Sigmoid colon (tissue), 7 donors: Measurements from ENCODE around the gene STYXL2. TPM values are rescaled to one million over a fixed set of nuclear protein-coding genes. Genes with fewer than 3 reads are reported as not detected.

Source experiments
- DNase-seq: peaks from one replicate; pipeline ENCODE4 v3.0.0-alpha.2; 2019
- H3K27ac ChIP-seq, 4 donors: fragments of 200-600 bp; sonication (generic); one replicate each; pipeline ENCODE4 v1.5.1; 2016 to 2019; ENCODE audit warnings: mild to moderate bottlenecking in 1 of 4
- H3K27me3 ChIP-seq, 3 donors: fragments of 200-600 bp; sonication (generic); one replicate each; pipeline ENCODE4 v1.5.1; 2019; ENCODE audit warnings: mild to moderate bottlenecking in 1 of 3
- H3K36me3 ChIP-seq, 4 donors: fragments of 200-600 bp; sonication (generic); one replicate each; pipeline ENCODE4 v1.5.1; 2016 to 2019
- H3K4me1 ChIP-seq, 4 donors: fragments of 200-600 bp; sonication (generic); one replicate each; pipeline ENCODE4 v1.5.1; 2017 to 2019
- H3K4me3 ChIP-seq, 4 donors: fragments of 200-600 bp; sonication (generic); one replicate each; pipeline ENCODE4 v1.5.1; 2017 to 2019; ENCODE audit warnings: mild to moderate bottlenecking in 2 of 4, moderate library complexity in 1 of 4
- H3K9me3 ChIP-seq, 4 donors: fragments of 200-600 bp in 3 of 4; sonication (generic) in 3 of 4; one replicate each; pipeline versions ENCODE4 v1.5.1 to v1.6.1; 2013 to 2019
- CTCF ChIP-seq, 4 experiments: fragments of 450-650 bp in 3 of 4; fragments of 200-600 bp in 1 of 4; IDR thresholded peaks; one replicate each; pipeline ENCODE4 v1.5.1; 2016 to 2019; ENCODE audit warnings: antibody characterized with exemption in 4 of 4, mild to moderate bottlenecking in 3 of 4, moderate library complexity in 2 of 4
- EP300 ChIP-seq, 4 donors: sonication (generic); formaldehyde crosslinking; IDR thresholded peaks; one replicate each; pipeline ENCODE4 v1.6.1; 2017; ENCODE audit warnings: antibody characterized with exemption in 4 of 4
- POLR2A ChIP-seq, 2 donors: fragments of 450-650 bp; IDR thresholded peaks; one replicate each; pipeline ENCODE4 v1.6.1; 2016; ENCODE audit warnings: antibody characterized with exemption in 2 of 2, mild to moderate bottlenecking in 2 of 2, moderate library complexity in 2 of 2
- POLR2AphosphoS5 ChIP-seq, 4 donors: sonication (generic); formaldehyde crosslinking; IDR thresholded peaks; one replicate each; pipeline ENCODE4 v1.6.1; 2017; ENCODE audit warnings: antibody characterized with exemption in 4 of 4
- WGBS, 2 donors: extraction: QIAGEN DNeasy Blood & Tissue Kit; methylation state at CpG; one replicate each; pipeline ENCODE4 v1.1.7; 2013; 5-methylcytosine and 5-hydroxymethylcytosine counted together
- intact Hi-C: fragments of 100-400 bp; cut with DNase I; formaldehyde crosslinking; loops from one replicate; pipeline ENCODE4 v1.15.1; 2023
- polyA plus RNA-seq, 3 donors: library from polyadenylated mRNA; stranded (reverse); fragments of 200-250 nt; gene quantifications; one replicate each; pipeline ENCODE4 v1.2.3, GENCODE V29; 2013
- total RNA-seq, 4 donors: library from RNA; depleted of rRNA; stranded (reverse); fragments of >200 nt; gene quantifications; one replicate each; pipeline ENCODE4 v1.1.0, GENCODE V29; 2016
- donor health status: healthy with polysubstance abuse.
- donor health status: Bipolar disorder and iron deficiency.
- donor health status: healthy.

STYXL2 gene
- total and polyA plus RNA-seq, 7 donors = 0.01 to 0.23 (median 0.16) TPM; not detected in 4

GRCh38 chr1:167090314-167090942 lies 3.4 kb upstream of the STYXL2 start, which contains the start of gene GPA33:
Gene GPA33 (minus strand): TSS chr1:167090377. CDS start chr1:167090287, 90 bp downstream.
- H3K36me3 ChIP-seq = no peaks in the 10 kb centered on the region
- no peaks in the 10 kb centered on the region for H3K27me3 ChIP-seq
- WGBS, 2 donors = 8 to 9% methylated on average over 1 of the region's 1 CpG
- no peak within 1 kb of the TSS for H3K4me3 ChIP-seq
- TF ChIP-seq EP300 (IDR thresholded peaks at IDR 0.05) (no peak), POLR2A (IDR thresholded peaks at IDR 0.05) (peak in 1 of 2 donors; percentile 57), CTCF (IDR thresholded peaks at IDR 0.05) (no peak), POLR2AphosphoS5 (IDR thresholded peaks at IDR 0.05) (peak in 1 of 4 donors; percentile 27)
- DNase-seq = no peak
- H3K9me3 ChIP-seq = no peaks in the 10 kb centered on the region
- no peaks in the 10 kb centered on the region for H3K4me1 ChIP-seq
- intact Hi-C loops = no loop called here
- H3K27ac ChIP-seq = no peak within 1 kb of the TSS

GRCh38 chr1:167092653-167093052 lies 1.2 kb upstream of the STYXL2 start:
- Histone ChIP-seq H3K4me1 (no peaks in the 10 kb centered on the region), H3K36me3 (no peaks in the 10 kb centered on the region), H3K9me3 (no peaks in the 10 kb centered on the region), H3K27me3 (no peaks in the 10 kb centered on the region), H3K27ac (no peak overlapping the region), H3K4me3 (no peak overlapping the region)
- intact Hi-C loops = no loop called here
- TF ChIP-seq POLR2A (IDR thresholded peaks at IDR 0.05) (no peak), POLR2AphosphoS5 (IDR thresholded peaks at IDR 0.05) (no peak), EP300 (IDR thresholded peaks at IDR 0.05) (no peak), CTCF (IDR thresholded peaks at IDR 0.05) (no peak)
- 87 to 95% methylated on average over 1 of the region's 1 CpG for WGBS, 2 donors
- DNase-seq = no peak

- Histone ChIP-seq H3K36me3 (no peaks in the 10 kb centered on the region), H3K4me1 (no peaks in the 10 kb centered on the region), H3K4me3 (no peak overlapping the region), H3K27ac (no peak overlapping the region), H3K9me3 (no peaks in the 10 kb centered on the region), H3K27me3 (no peaks in the 10 kb centered on the region)
- intact Hi-C loops = no loop called here
- 89 to 95% methylated on average over 8 of the region's 8 CpGs for WGBS, 2 donors
- no peak for DNase-seq
- no peak for TF ChIP-seq CTCF (IDR thresholded peaks at IDR 0.05)
- no peak for TF ChIP-seq POLR2A (IDR thresholded peaks at IDR 0.05)
- TF ChIP-seq POLR2AphosphoS5 (IDR thresholded peaks at IDR 0.05) = no peak
- no peak for TF ChIP-seq EP300 (IDR thresholded peaks at IDR 0.05)
These were observed 815 bp downstream of the STYXL2 start for GRCh38 chr1:167094690-167095089.

GRCh38 chr1:167095368-167095767 lies 1.5 kb downstream of the STYXL2 start:
- 38 to 77% methylated on average over 5 of the region's 5 CpGs for WGBS, 2 donors
- no peak for DNase-seq
- H3K9me3 ChIP-seq = no peaks in the 10 kb centered on the region
- no peak overlapping the region for H3K4me3 ChIP-seq
- no peak for TF ChIP-seq EP300 (IDR thresholded peaks at IDR 0.05)
- TF ChIP-seq CTCF (IDR thresholded peaks at IDR 0.05) = no peak
- no peak for TF ChIP-seq POLR2A (IDR thresholded peaks at IDR 0.05)
- no peak for TF ChIP-seq POLR2AphosphoS5 (IDR thresholded peaks at IDR 0.05)
- no peak overlapping the region for H3K27ac ChIP-seq
- no peaks in the 10 kb centered on the region for H3K27me3 ChIP-seq
- H3K4me1 ChIP-seq = no peaks in the 10 kb centered on the region
- no peaks in the 10 kb centered on the region for H3K36me3 ChIP-seq
- intact Hi-C loops = no loop called here

GRCh38 chr1:167099851-167100250 lies 6.0 kb downstream of the STYXL2 start:
- Histone ChIP-seq H3K36me3 (no peaks in the 10 kb centered on the region), H3K4me1 (no peaks in the 10 kb centered on the region), H3K4me3 (no peak overlapping the region), H3K27ac (no peak overlapping the region), H3K27me3 (no peaks in the 10 kb centered on the region), H3K9me3 (no peaks in the 10 kb centered on the region)
- no peak for DNase-seq
- 89 to 92% methylated on average over 1 of the region's 1 CpG for WGBS, 2 donors
- intact Hi-C loops = no loop called here
- TF ChIP-seq POLR2A (IDR thresholded peaks at IDR 0.05) (no peak), POLR2AphosphoS5 (IDR thresholded peaks at IDR 0.05) (no peak), CTCF (IDR thresholded peaks at IDR 0.05) (no peak), EP300 (IDR thresholded peaks at IDR 0.05) (no peak)
